Measurements from ENCODE around the gene SRPRA. TPM values are rescaled to one million over a fixed set of nuclear protein-coding genes. Genes with fewer than 3 reads are reported as not detected.
A peak's percentile ranks its signal among the peaks of the same experiment; 100 is the strongest.

Gene SRPRA, protein sequence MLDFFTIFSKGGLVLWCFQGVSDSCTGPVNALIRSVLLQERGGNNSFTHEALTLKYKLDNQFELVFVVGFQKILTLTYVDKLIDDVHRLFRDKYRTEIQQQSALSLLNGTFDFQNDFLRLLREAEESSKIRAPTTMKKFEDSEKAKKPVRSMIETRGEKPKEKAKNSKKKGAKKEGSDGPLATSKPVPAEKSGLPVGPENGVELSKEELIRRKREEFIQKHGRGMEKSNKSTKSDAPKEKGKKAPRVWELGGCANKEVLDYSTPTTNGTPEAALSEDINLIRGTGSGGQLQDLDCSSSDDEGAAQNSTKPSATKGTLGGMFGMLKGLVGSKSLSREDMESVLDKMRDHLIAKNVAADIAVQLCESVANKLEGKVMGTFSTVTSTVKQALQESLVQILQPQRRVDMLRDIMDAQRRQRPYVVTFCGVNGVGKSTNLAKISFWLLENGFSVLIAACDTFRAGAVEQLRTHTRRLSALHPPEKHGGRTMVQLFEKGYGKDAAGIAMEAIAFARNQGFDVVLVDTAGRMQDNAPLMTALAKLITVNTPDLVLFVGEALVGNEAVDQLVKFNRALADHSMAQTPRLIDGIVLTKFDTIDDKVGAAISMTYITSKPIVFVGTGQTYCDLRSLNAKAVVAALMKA
- 10 to 100 TPM; 56.8 to 84.7 (median 72.3) TPM for total RNA-seq

DNA sequence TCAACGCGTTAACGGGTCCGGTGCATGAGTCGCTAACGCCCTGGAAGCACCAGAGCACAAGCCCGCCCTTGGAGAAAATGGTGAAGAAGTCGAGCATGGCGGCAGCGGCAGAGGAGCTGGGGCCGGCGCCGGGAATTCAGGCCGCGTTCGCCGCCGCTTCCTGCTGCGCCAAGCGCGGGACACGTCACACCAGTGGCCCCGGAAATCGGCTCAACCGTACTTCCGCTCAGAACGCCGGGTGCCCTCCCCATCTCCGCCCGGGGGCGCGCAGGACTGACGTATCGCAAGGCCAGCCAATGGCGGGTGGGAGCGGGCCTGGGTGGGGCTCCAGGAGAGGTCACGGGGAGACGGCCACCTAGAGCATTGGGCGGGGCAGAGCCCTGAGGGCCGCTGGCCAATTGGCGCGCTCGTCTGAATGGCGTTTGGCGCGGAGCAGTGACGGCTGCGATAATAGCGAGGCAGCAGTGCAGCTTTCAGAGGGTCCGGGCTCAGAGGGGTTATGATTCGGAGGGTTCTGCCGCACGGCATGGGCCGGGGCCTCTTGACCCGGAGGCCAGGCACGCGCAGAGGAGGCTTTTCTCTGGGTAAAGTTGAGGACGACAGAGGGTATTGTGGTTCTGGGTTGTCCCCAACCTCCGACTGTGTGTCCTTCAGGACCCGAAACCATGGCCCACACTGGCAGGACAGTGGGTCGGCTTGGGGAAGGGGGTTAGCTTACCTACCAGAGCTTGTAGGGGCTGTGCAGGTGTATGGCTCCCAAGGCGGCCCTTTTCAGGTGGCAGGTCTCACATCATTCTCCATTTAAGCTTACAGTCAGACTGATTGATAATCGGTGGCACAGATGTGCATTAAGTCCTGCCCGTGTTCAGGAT lies at the start of gene SRPRA, which contains the start of gene FOXRED1:
Gene SRPRA, minus strand, starts transcription at position 188 of the 872 bp plus-strand sequence. Its CDS starts 91 bp downstream, at position 97.
Gene FOXRED1, plus strand, starts transcription at position 447 of the 872 bp plus-strand sequence. Its CDS starts 53 bp downstream, at position 500.
- H3K4me3 ChIP-seq (ENCODE audit: low read depth, poor library complexity, severe bottlenecking): peak within 1 kb of the TSS; percentile 52
- DNase-seq (ENCODE audit: low spot score in 2 of 2): peak; percentile 99 to 100
- intact Hi-C loops (cut with DNase I; ENCODE audit: low total_unique reads): no loop called here
- WGBS, 2 donors: 1% methylated on average over 27 to 63 of the region's 64 CpGs
- TF ChIP-seq, protein P1, sequence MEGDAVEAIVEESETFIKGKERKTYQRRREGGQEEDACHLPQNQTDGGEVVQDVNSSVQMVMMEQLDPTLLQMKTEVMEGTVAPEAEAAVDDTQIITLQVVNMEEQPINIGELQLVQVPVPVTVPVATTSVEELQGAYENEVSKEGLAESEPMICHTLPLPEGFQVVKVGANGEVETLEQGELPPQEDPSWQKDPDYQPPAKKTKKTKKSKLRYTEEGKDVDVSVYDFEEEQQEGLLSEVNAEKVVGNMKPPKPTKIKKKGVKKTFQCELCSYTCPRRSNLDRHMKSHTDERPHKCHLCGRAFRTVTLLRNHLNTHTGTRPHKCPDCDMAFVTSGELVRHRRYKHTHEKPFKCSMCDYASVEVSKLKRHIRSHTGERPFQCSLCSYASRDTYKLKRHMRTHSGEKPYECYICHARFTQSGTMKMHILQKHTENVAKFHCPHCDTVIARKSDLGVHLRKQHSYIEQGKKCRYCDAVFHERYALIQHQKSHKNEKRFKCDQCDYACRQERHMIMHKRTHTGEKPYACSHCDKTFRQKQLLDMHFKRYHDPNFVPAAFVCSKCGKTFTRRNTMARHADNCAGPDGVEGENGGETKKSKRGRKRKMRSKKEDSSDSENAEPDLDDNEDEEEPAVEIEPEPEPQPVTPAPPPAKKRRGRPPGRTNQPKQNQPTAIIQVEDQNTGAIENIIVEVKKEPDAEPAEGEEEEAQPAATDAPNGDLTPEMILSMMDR (IDR thresholded peaks at IDR 0.05): no peak
- TF ChIP-seq POLR2A (IDR thresholded peaks at IDR 0.05): peak in 1 of 2 donors; percentile 73

DNA sequence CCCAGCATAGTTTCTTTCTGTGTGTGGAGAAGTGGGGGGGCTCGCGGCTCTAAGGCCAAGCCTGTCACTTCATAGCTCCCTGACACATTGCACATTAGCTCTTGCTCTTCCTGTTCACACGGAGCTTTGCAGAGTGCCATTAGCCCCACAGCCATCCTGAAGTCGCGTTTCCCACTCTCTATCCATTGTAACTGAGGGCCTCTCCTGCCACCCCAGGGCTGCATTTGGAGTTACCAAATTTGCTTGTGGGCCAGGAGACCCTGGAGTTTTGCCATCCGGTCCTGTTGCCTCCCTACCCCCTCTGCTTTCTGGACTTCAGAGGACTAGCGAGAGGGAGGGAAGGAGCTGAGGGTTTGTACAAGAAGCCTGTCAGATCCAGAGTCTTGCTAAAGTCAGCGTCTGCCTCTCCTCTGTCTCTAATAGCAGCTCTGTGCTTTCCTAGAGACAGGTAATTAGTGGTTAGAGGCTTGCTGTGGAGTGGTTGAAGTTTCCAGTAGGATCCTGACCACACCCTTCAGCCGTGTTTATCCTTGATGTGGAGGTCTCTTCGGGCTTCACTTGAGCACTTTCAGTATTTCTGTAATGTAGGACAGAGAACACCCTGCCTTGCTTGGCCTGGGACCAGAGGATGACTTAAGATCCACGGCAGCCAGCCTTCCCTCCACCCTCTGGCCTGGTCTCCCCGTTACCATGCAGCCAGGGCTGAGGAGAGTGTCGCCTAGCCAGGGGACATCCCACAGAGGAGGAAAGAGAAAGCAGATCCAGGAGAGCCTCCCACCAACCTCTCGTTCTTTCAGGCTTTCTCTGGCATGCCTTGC lies 49.3 kb upstream of the SRPRA start:
- DNase-seq (ENCODE audit: low spot score in 2 of 2): peak; percentile 76 to 95

DNA sequence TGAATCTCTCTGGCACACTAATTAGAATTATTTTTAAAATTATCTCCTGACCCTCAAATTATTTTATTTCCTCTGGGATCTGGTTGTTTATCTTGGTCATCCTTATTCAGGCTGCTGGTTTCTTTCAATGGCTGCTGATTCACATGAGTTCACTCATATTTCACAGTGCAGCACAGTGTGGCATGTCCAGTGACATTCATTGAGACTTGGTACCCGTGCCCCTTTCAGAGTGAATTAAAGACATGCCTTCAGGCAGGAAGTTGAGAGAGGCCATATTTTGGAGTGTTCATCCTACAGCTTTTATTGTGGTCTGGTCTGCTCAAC lies 48.7 kb upstream of the SRPRA start:
- H3K4me3 ChIP-seq (ENCODE audit: low read depth, poor library complexity, severe bottlenecking): no peak overlapping the region
- intact Hi-C loops (cut with DNase I; ENCODE audit: low total_unique reads): no loop called here
- no peak for DNase-seq (ENCODE audit: low spot score in 2 of 2)
- 13 to 28% methylated on average over 1 of the region's 1 CpG for WGBS, 2 donors
- TF ChIP-seq, protein P1 (IDR thresholded peaks at IDR 0.05): no peak
- TF ChIP-seq POLR2A (IDR thresholded peaks at IDR 0.05): no peak

More for the DNA sequence above, 49.3 kb upstream of the SRPRA start:
- intact Hi-C loops (cut with DNase I; ENCODE audit: low total_unique reads): no loop called here
- WGBS, 2 donors: 12 to 15% methylated on average over 14 of the region's 14 CpGs
- no peak overlapping the region for H3K4me3 ChIP-seq (ENCODE audit: low read depth, poor library complexity, severe bottlenecking)
- TF ChIP-seq POLR2A (IDR thresholded peaks at IDR 0.05): no peak
- TF ChIP-seq, protein P1 (IDR thresholded peaks at IDR 0.05): no peak

DNA sequence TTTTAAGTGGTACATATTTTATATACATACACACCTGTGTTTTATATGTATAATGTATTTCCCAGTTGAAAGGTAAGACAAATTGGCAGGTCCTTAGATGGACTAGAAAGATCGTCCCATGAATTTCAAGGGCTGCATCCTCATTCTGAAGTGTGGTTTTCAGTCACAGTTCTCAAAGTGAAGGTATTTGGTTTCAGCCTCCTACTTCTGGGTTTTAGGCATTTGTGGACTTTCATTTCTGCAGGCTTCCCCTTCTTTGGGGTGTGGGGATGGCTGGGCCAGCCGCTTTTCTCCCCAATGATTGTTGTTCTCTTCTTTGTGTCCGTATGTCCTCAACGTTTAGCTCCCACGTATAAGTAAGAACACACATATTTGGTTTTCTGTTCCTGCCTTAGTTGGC lies 45.1 kb upstream of the SRPRA start:
- WGBS, 2 donors: 89 to 92% methylated on average over 5 of the region's 5 CpGs
- TF ChIP-seq POLR2A (IDR thresholded peaks at IDR 0.05): no peak
- TF ChIP-seq, protein P1 (IDR thresholded peaks at IDR 0.05): no peak
- intact Hi-C loops (cut with DNase I; ENCODE audit: low total_unique reads): no loop called here
- DNase-seq (ENCODE audit: low spot score in 2 of 2): no peak
- no peak overlapping the region for H3K4me3 ChIP-seq (ENCODE audit: low read depth, poor library complexity, severe bottlenecking)

DNA sequence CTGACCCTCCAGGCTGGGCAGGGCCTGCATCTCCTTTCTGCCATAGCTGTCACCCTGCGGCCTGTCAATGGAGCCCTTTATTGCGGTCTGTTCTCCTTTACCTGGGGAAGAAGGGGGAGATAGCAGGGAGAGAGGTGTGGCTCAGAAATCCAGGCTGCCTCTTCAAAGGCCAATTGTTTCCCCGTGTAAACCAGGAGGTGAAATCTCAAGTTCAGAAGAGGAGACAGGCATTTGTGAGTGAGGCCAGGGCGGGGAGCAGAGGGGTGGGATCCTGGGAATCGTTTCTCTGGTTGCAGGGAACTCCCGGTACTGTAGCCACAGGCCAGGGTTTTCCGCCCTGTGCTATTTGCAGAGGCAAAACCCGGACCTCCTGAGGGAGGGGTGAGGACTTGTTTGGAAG lies 44.3 kb upstream of the SRPRA start:
- DNase-seq (ENCODE audit: low spot score in 2 of 2): no peak
- no peak for TF ChIP-seq POLR2A (IDR thresholded peaks at IDR 0.05)
- TF ChIP-seq, protein P1 (IDR thresholded peaks at IDR 0.05): no peak
- 38 to 56% methylated on average over 8 of the region's 8 CpGs for WGBS, 2 donors
- intact Hi-C loops (cut with DNase I; ENCODE audit: low total_unique reads): no loop called here
- no peak overlapping the region for H3K4me3 ChIP-seq (ENCODE audit: low read depth, poor library complexity, severe bottlenecking)
